ENCODE data around the gene TMEM213.
"Not testable (repeated sequence)": the region's sequence is repeated elsewhere in the genome, so short reads cannot be mapped to it uniquely, and the experiment has no call there.

The TMEM213 gene

GRCh38 chr7:138797046-138797445, 748 bp upstream of the TMEM213 start:
- TF ChIP-seq CTCF (conservative IDR thresholded peaks at IDR 0.05; ENCODE audit: low read depth, low read length) = peak; percentile 4
- not testable (repeated sequence) for DNase-seq (ENCODE audit: low read depth); H3K4me3 ChIP-seq (ENCODE audit: low read length)

- no peak for TF ChIP-seq CTCF (conservative IDR thresholded peaks at IDR 0.05; ENCODE audit: low read depth, low read length)
- DNase-seq (ENCODE audit: low read depth) = no peak
- no peak overlapping the region for H3K4me3 ChIP-seq (ENCODE audit: low read length)
Observed at GRCh38 chr7:138798836-138799235, 1.0 kb downstream of the TMEM213 start.

GRCh38 chr7:138799336-138800000, 1.7 kb downstream of the TMEM213 start:
- TF ChIP-seq CTCF (conservative IDR thresholded peaks at IDR 0.05; ENCODE audit: low read depth, low read length) = no peak
- no peak overlapping the region for H3K4me3 ChIP-seq (ENCODE audit: low read length)
- DNase-seq (ENCODE audit: low read depth) = no peak

- no peak for TF ChIP-seq CTCF (conservative IDR thresholded peaks at IDR 0.05; ENCODE audit: low read depth, low read length)
- no peak for DNase-seq (ENCODE audit: low read depth)
- H3K4me3 ChIP-seq (ENCODE audit: low read length) = no peak overlapping the region
Observed at GRCh38 chr7:138801256-138801655, 3.5 kb downstream of the TMEM213 start.

- H3K4me3 ChIP-seq (ENCODE audit: low read length) = no peak overlapping the region
- TF ChIP-seq CTCF (conservative IDR thresholded peaks at IDR 0.05; ENCODE audit: low read depth, low read length) = no peak
- DNase-seq (ENCODE audit: low read depth) = no peak
Observed at GRCh38 chr7:138802706-138803105, 4.9 kb downstream of the TMEM213 start.

- DNase-seq (ENCODE audit: low read depth) = no peak
- TF ChIP-seq CTCF (conservative IDR thresholded peaks at IDR 0.05; ENCODE audit: low read depth, low read length) = no peak
- H3K4me3 ChIP-seq (ENCODE audit: low read length) = no peak overlapping the region
Observed at GRCh38 chr7:138804618-138805017, 6.8 kb downstream of the TMEM213 start.

GRCh38 chr7:138809346-138809745, 11.6 kb downstream of the TMEM213 start:
- no peak for DNase-seq (ENCODE audit: low read depth)
- H3K4me3 ChIP-seq (ENCODE audit: low read length) = no peak overlapping the region
- no peak for TF ChIP-seq CTCF (conservative IDR thresholded peaks at IDR 0.05; ENCODE audit: low read depth, low read length)

GRCh38 chr7:138811327-138811726, 13.5 kb downstream of the TMEM213 start:
- DNase-seq (ENCODE audit: low read depth); H3K4me3 ChIP-seq (ENCODE audit: low read length): not testable (repeated sequence)

Measured in retinal pigment epithelial cell (primary cell).